Caco-2 (cell line): ENCODE data around the gene RFPL3. TPM values are rescaled to one million over a fixed set of nuclear protein-coding genes. Genes with fewer than 3 reads are reported as not detected.

Experiments used
- BruUV-seq: library from RNA; stranded (reverse); fragments of 400-500 nt; replicated peaks from 2 replicates; lab custom pipeline; 2021; lab: Mats Ljungman, UMichigan
- CTCF ChIA-PET: fragments of 300-600 bp; sonication (Branson Sonifier 250); formaldehyde crosslinking; loops from one replicate; lab custom pipeline; 2022; ENCODE audit warnings: antibody characterized with exemption; lab: Charles Lee
- POLR2A ChIA-PET: fragments of 300-600 bp; sonication (Branson Sonifier 250); formaldehyde crosslinking; loops from one replicate; lab custom pipeline; 2022; ENCODE audit warnings: antibody characterized with exemption; lab: Charles Lee
- DNase-seq, 2 experiments: peaks; one replicate each; pipeline versions ENCODE4 v3.0.0 to v3.0.0-alpha.2; 2020 to 2022
- H3K27me3 ChIP-seq: replicated peaks from 2 replicates; pipeline ENCODE4 v1.6.0; 2011; ENCODE audit warnings: low read length; ENCODE audit not compliant: control insufficient read depth, insufficient read depth
- H3K36me3 ChIP-seq: 2 replicates; pipeline ENCODE4 v1.5.1; 2011; ENCODE audit warnings: low read length; ENCODE audit not compliant: control insufficient read depth, insufficient read depth
- H3K4me1 ChIP-seq: fragments of 250-450 bp; sonication (Bioruptor Pico); 2 replicates; pipeline ENCODE4 v1.5.1; 2020; ENCODE audit warnings: mild to moderate bottlenecking
- H3K4me3 ChIP-seq: 2 replicates; pipeline ENCODE4 v1.5.1; 2011; ENCODE audit warnings: low read depth, mild to moderate bottlenecking, control low read depth, low read length
- H3K9me3 ChIP-seq: fragments of 250-450 bp; sonication (Bioruptor Pico); 2 replicates; pipeline ENCODE4 v1.5.1; 2020; ENCODE audit warnings: mild to moderate bottlenecking, moderate library complexity
- H3K27ac Mint-ChIP-seq: one replicate; pipeline ENCODE4 v1.8.0; 2022; ENCODE audit warnings: mixed read lengths; ENCODE audit not compliant: unreplicated experiment
- H3K27me3 Mint-ChIP-seq: one replicate; pipeline ENCODE4 v1.8.0; 2022; ENCODE audit warnings: mixed read lengths; ENCODE audit not compliant: insufficient read depth, unreplicated experiment
- H3K36me3 Mint-ChIP-seq: one replicate; pipeline ENCODE4 v1.8.0; 2022; ENCODE audit warnings: mild to moderate bottlenecking, mixed read lengths; ENCODE audit not compliant: insufficient read depth, unreplicated experiment
- H3K4me1 Mint-ChIP-seq: one replicate; pipeline ENCODE4 v1.8.0; 2022; ENCODE audit warnings: low read depth, mixed read lengths; ENCODE audit not compliant: unreplicated experiment
- H3K4me3 Mint-ChIP-seq: one replicate; pipeline ENCODE4 v1.8.0; 2022; ENCODE audit warnings: mild to moderate bottlenecking, moderate library complexity, mixed read lengths; ENCODE audit not compliant: unreplicated experiment
- H3K9me3 Mint-ChIP-seq: one replicate; pipeline ENCODE4 v1.8.0; 2022; ENCODE audit warnings: mixed read lengths; ENCODE audit not compliant: unreplicated experiment
- intact Hi-C: fragments of 100-400 bp; cut with micrococcal nuclease; formaldehyde crosslinking; loops from one replicate; pipeline ENCODE4 v1.10.0; 2022; ENCODE audit not compliant: unreplicated experiment
- total RNA-seq: library from RNA; stranded (reverse); gene quantifications from 2 replicates; pipeline ENCODE4 v1.2.3, GENCODE V29; 2022
- TF ChIP-seq, protein P1 (sequence below), 2 experiments: fragments of 200-600 bp in 1 of 2; IDR thresholded peaks; 1 replicate in 1 of 2; 2 replicates in 1 of 2; pipeline versions ENCODE4 v1.5.1 to v1.8.0; 2011 to 2022; ENCODE audit warnings: antibody characterized with exemption in 1 of 2, control low read depth in 1 of 2, inconsistent platforms in 1 of 2, low read depth in 1 of 2, low read length in 1 of 2, mild to moderate bottlenecking in 1 of 2, moderate library complexity in 1 of 2; ENCODE audit not compliant: insufficient read depth in 1 of 2, severe bottlenecking in 1 of 2, unreplicated experiment in 1 of 2

The RFPL3 gene
- total RNA-seq, 1 experiment from 2014 or later, result not detected

DNA sequence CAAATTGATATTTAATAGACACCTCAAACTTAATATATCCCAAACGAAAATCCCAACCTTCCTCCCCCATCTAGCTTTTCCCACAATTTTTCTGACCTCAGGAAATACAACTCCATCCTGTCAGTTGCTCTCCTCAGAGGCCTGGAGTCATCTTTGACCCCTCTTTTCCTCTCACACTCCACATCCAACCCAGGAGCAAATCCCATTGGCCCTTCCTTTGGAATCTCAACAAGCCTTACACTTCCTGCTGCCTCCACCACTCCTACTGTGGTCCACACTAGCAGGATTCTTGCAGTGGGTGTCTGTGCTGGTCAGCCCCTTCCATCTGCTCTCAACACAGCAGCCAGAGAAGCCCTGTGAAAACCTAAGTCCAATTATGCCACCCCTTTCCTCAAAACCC is 39.3 kb upstream of the RFPL3 start:
- H3K36me3 ChIP-seq, result no peaks in the 10 kb centered on the region
- Mint-ChIP-seq H3K36me3 (no peaks in the 10 kb centered on the region), H3K27me3 (peaks cover 30% of the 10 kb centered on the region), H3K4me1 (no peaks in the 10 kb centered on the region), H3K4me3 (no peak overlapping the region), H3K9me3 (no peaks in the 10 kb centered on the region), H3K27ac (no peak overlapping the region)
- no peak overlapping the region for H3K4me3 ChIP-seq
- no peaks in the 10 kb centered on the region for H3K4me1 ChIP-seq
- CTCF ChIA-PET, result no interaction called here
- no peak for DNase-seq
- no peaks in the 10 kb centered on the region for H3K27me3 ChIP-seq
- POLR2A ChIA-PET, result no interaction called here
- no TSS peak for BruUV-seq
- intact Hi-C loops, result no loop called here
- TF ChIP-seq, protein P1, sequence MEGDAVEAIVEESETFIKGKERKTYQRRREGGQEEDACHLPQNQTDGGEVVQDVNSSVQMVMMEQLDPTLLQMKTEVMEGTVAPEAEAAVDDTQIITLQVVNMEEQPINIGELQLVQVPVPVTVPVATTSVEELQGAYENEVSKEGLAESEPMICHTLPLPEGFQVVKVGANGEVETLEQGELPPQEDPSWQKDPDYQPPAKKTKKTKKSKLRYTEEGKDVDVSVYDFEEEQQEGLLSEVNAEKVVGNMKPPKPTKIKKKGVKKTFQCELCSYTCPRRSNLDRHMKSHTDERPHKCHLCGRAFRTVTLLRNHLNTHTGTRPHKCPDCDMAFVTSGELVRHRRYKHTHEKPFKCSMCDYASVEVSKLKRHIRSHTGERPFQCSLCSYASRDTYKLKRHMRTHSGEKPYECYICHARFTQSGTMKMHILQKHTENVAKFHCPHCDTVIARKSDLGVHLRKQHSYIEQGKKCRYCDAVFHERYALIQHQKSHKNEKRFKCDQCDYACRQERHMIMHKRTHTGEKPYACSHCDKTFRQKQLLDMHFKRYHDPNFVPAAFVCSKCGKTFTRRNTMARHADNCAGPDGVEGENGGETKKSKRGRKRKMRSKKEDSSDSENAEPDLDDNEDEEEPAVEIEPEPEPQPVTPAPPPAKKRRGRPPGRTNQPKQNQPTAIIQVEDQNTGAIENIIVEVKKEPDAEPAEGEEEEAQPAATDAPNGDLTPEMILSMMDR (IDR thresholded peaks at IDR 0.05; ENCODE audit: insufficient read depth in 1 of 2, low read depth in 1 of 2, low read length in 1 of 2, severe bottlenecking in 1 of 2, unreplicated experiment in 1 of 2), result no peak
- no peaks in the 10 kb centered on the region for H3K9me3 ChIP-seq

DNA sequence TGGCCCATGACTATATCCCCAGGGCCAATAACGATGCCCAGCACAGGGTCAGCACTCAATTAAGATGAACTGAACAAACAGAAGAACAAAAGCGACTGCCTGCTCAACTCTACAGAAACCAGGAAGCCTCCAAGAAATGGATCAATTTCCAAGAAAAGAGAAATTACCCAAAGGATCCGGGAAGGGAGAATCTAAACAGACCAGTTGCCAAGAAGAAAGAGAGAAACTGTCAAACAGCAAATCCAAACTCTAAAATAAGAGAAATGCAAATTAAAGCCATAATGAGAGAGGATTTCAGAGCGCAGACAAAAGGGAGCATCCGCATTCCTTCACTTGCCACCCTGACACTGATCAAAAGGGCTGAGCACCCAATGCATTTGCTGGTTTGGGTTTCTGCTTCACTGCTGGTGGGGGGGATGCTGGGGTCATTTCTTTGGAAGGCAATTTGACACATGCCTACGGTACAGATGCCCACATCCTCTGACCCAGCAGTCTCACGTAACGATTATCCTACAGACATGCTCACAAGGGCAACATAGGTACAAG is 37.7 kb upstream of the RFPL3 start:
- no peaks in the 10 kb centered on the region for H3K4me1 ChIP-seq
- Mint-ChIP-seq H3K36me3 (no peaks in the 10 kb centered on the region), H3K9me3 (no peaks in the 10 kb centered on the region), H3K4me3 (no peak overlapping the region), H3K27me3 (peaks cover 26% of the 10 kb centered on the region), H3K4me1 (no peaks in the 10 kb centered on the region), H3K27ac (no peak overlapping the region)
- no peak overlapping the region for H3K4me3 ChIP-seq
- H3K36me3 ChIP-seq, result no peaks in the 10 kb centered on the region
- TF ChIP-seq, protein P1 (IDR thresholded peaks at IDR 0.05; ENCODE audit: insufficient read depth in 1 of 2, low read depth in 1 of 2, low read length in 1 of 2, severe bottlenecking in 1 of 2, unreplicated experiment in 1 of 2), result no peak
- no TSS peak for BruUV-seq
- intact Hi-C loops, result no loop called here
- no peaks in the 10 kb centered on the region for H3K27me3 ChIP-seq
- ChIA-PET POLR2A (no interaction called here), CTCF (no interaction called here)
- H3K9me3 ChIP-seq, result no peaks in the 10 kb centered on the region
- DNase-seq, result no peak

DNA sequence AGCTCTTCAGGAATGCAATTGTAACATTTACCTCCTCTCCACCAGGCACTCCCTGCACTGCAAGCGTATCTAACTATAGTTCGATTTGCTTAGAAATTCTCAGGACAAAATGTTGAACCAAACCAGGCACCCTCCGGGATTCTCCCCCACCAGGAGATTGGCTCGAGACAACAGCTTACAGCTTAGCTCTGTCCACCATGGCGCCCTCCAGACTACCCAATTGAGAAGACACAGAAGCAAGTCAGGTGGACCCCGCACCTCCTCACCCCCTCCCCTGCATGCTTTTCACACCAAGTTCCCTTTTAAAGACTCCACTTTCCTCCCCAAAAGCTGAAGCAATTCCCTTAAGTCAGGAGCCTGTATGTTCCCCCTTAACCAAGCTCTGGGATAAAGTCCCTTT is 34.7 kb upstream of the RFPL3 start:
- Histone ChIP-seq H3K9me3 (no peaks in the 10 kb centered on the region), H3K27me3 (no peaks in the 10 kb centered on the region), H3K4me3 (no peak overlapping the region), H3K36me3 (no peaks in the 10 kb centered on the region), H3K4me1 (no peaks in the 10 kb centered on the region)
- TF ChIP-seq, protein P1 (IDR thresholded peaks at IDR 0.05; ENCODE audit: insufficient read depth in 1 of 2, low read depth in 1 of 2, low read length in 1 of 2, severe bottlenecking in 1 of 2, unreplicated experiment in 1 of 2), result no peak
- CTCF ChIA-PET, result interaction anchor here (0.6 kb wide), 2 partner anchors 13 to 596 kb away, joined by 3 read pairs; no protein-coding TSS in a partner anchor
- H3K36me3 Mint-ChIP-seq, result no peaks in the 10 kb centered on the region
- H3K4me1 Mint-ChIP-seq, result no peaks in the 10 kb centered on the region
- no peak for DNase-seq
- POLR2A ChIA-PET, result no interaction called here
- intact Hi-C loops, result no loop called here
- H3K27me3 Mint-ChIP-seq, result peaks cover 15% of the 10 kb centered on the region
- no peak overlapping the region for H3K4me3 Mint-ChIP-seq
- no TSS peak for BruUV-seq
- no peak overlapping the region for H3K27ac Mint-ChIP-seq
- peaks cover 7% of the 10 kb centered on the region for H3K9me3 Mint-ChIP-seq
